Activated naive CD8-positive, alpha-beta T cell treated with anti-CD3 and anti-CD28 coated beads, Interleukin-2, amount 10 ng/mL, durations not matched to agents 7 days and 5 days (primary cell): ENCODE measurements around the gene PID1. TPM values are rescaled to one million over a fixed set of nuclear protein-coding genes. Genes with fewer than 3 reads are reported as not detected.
"Not testable (repeated sequence)": the region's sequence is repeated elsewhere in the genome, so short reads cannot be mapped to it uniquely, and the experiment has no call there.

ENCODE experiments used
- ATAC-seq: fragments of 150-1000 bp; cut with Tn5 transposase; one replicate; pipeline ENCODE4 v1.10.0; 2021; ENCODE audit warnings: low read depth, moderate library complexity
- POLR2A ChIA-PET: fragments of 350-600 bp; sonication (Branson Sonifier 250); formaldehyde crosslinking; loops from one replicate; lab custom pipeline; 2021; ENCODE audit warnings: antibody characterized with exemption; lab: Charles Lee
- DNase-seq: peaks from one replicate; pipeline ENCODE4 v3.0.0; 2021
- H3K27ac Mint-ChIP-seq: one replicate; pipeline ENCODE4 v1.8.0; 2022; ENCODE audit warnings: mild to moderate bottlenecking, mixed read lengths
- H3K27me3 Mint-ChIP-seq: one replicate; pipeline ENCODE4 v1.8.0; 2022; ENCODE audit warnings: mild to moderate bottlenecking, moderate library complexity, mixed read lengths
- H3K36me3 Mint-ChIP-seq: one replicate; pipeline ENCODE4 v1.8.0; 2021; ENCODE audit warnings: mild to moderate bottlenecking, mixed read lengths
- H3K4me1 Mint-ChIP-seq: one replicate; pipeline ENCODE4 v1.8.0; 2021; ENCODE audit warnings: mixed read lengths
- H3K4me3 Mint-ChIP-seq: one replicate; pipeline ENCODE4 v1.8.0; 2022; ENCODE audit warnings: mild to moderate bottlenecking, moderate library complexity, mixed read lengths
- H3K9me3 Mint-ChIP-seq: one replicate; pipeline ENCODE4 v1.8.0; 2021; ENCODE audit warnings: mixed read lengths
- total RNA-seq, 2 experiments: library from RNA; stranded (reverse); gene quantifications; one replicate each; pipeline ENCODE4 v1.2.3, GENCODE V29; 2021

PID1 gene
- total RNA-seq, 2 experiments from 2014 or later: 0.11 to 0.17 TPM

DNA sequence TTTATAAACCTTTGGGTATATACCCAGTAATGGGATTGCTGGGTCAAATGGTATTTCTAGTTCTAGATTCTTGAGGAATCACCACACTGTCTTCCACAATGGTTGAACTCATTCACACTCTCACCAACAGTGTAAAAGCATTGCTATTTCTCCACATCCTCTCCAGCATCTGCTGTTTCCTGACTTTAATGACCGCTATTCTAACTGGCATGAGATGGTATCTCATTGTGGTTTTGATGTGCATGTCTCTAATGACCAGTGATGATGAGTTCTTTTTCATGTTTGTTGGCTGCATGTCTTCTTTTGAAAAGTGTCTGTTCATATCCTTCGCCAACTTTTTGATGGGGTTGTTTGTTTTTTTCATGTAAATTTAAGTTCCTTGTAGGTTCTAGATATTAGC, 194.2 kb downstream of the PID1 start:
- POLR2A ChIA-PET, H3K36me3 Mint-ChIP-seq, H3K9me3 Mint-ChIP-seq, H3K27me3 Mint-ChIP-seq, H3K27ac Mint-ChIP-seq, ATAC-seq, H3K4me1 Mint-ChIP-seq, H3K4me3 Mint-ChIP-seq, DNase-seq: not testable (repeated sequence)

- POLR2A ChIA-PET: no interaction called here
- H3K27me3 Mint-ChIP-seq: no peaks in the 10 kb centered on the region
- no peaks in the 10 kb centered on the region for H3K36me3 Mint-ChIP-seq
- no peak for ATAC-seq
- DNase-seq: no peak
- H3K27ac Mint-ChIP-seq: no peak overlapping the region
- H3K9me3 Mint-ChIP-seq: peaks cover 7% of the 10 kb centered on the region
- H3K4me3 Mint-ChIP-seq: no peak overlapping the region
- no peaks in the 10 kb centered on the region for H3K4me1 Mint-ChIP-seq
These were observed 197.2 kb downstream of the PID1 start for GRCh38 chr2:229073935-229074334.

GRCh38 chr2:229071292-229071976, 199.7 kb downstream of the PID1 start:
- POLR2A ChIA-PET: no interaction called here
- ATAC-seq: no peak

GRCh38 chr2:229066121-229066715, 204.9 kb downstream of the PID1 start:
- no peaks in the 10 kb centered on the region for H3K27me3 Mint-ChIP-seq
- ATAC-seq (no peak), DNase-seq (no peak)
- H3K36me3 Mint-ChIP-seq: no peaks in the 10 kb centered on the region
- H3K4me3 Mint-ChIP-seq: no peak overlapping the region
- no peaks in the 10 kb centered on the region for H3K4me1 Mint-ChIP-seq
- POLR2A ChIA-PET: no interaction called here
- no peak overlapping the region for H3K27ac Mint-ChIP-seq
- H3K9me3 Mint-ChIP-seq: peaks cover 3% of the 10 kb centered on the region

More at GRCh38 chr2:229071292-229071976, 199.7 kb downstream of the PID1 start:
- Mint-ChIP-seq H3K9me3 (peaks cover 10% of the 10 kb centered on the region), H3K27ac (no peak overlapping the region), H3K4me1 (no peaks in the 10 kb centered on the region), H3K27me3 (no peaks in the 10 kb centered on the region), H3K4me3 (no peak overlapping the region), H3K36me3 (no peaks in the 10 kb centered on the region)
- DNase-seq: no peak

DNA sequence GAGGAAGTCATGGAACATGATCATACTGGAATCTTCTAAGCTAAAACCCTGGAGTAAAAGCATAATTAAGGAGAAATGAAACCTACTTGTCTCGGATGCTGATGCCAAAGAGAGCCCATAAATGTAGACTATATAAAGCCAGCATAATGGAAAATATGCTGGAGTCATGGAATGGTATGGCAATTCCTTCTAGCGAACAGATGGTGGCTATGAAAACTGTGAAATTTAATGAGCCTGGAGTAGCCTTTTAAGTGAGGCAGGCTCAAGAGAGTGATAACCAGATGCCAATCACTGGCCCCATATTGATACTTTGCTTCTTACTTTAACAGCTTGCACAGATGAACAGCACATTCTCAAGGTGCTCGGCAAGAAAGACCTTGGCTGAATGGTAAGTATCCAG, 206.3 kb downstream of the PID1 start:
- no peaks in the 10 kb centered on the region for H3K27me3 Mint-ChIP-seq
- no peak overlapping the region for H3K4me3 Mint-ChIP-seq
- peaks cover 7% of the 10 kb centered on the region for H3K9me3 Mint-ChIP-seq
- no peak for ATAC-seq
- no peaks in the 10 kb centered on the region for H3K36me3 Mint-ChIP-seq
- POLR2A ChIA-PET: no interaction called here
- no peak overlapping the region for H3K27ac Mint-ChIP-seq
- no peaks in the 10 kb centered on the region for H3K4me1 Mint-ChIP-seq
- DNase-seq: no peak

GRCh38 chr2:229060147-229060546, 210.9 kb downstream of the PID1 start:
- no peaks in the 10 kb centered on the region for H3K4me1 Mint-ChIP-seq
- H3K4me3 Mint-ChIP-seq: no peak overlapping the region
- H3K27ac Mint-ChIP-seq: no peak overlapping the region
- H3K27me3 Mint-ChIP-seq: no peaks in the 10 kb centered on the region
- H3K36me3 Mint-ChIP-seq: no peaks in the 10 kb centered on the region
- no peak for ATAC-seq
- peaks cover 7% of the 10 kb centered on the region for H3K9me3 Mint-ChIP-seq
- POLR2A ChIA-PET: no interaction called here
- no peak for DNase-seq

DNA sequence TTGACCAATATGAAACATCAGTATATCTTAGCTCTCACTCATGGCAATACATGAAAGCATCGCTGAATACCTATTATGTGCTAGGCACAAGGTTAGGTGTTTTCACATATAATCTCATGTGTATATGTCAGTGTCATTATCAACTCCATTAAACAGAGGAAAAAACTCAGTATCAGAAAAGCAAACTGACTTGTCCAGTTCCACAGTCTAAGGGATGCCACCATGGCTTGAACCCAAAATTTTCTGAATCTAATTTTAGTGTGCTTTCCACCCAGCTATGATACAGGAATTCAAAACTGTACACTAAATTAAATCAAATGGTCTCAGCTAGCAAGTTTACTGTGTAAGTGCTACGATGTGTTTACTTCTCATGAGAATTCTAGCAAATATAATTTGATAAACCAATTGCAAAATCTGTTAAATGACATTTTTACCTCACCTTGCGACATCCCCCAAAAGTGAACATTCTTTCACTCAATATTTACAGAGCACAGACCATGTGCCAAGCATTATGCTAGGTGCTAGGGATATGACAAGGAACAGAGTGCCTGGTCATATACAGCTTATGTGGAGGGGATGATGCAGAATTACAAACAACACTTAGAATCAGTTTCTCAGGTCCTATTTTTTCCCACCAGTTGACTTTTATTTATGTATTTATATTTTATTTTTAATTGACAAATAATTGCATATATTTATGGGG, 211.6 kb downstream of the PID1 start:
- Mint-ChIP-seq H3K9me3 (peaks cover 7% of the 10 kb centered on the region), H3K4me1 (no peaks in the 10 kb centered on the region), H3K4me3 (no peak overlapping the region), H3K27me3 (no peaks in the 10 kb centered on the region), H3K36me3 (no peaks in the 10 kb centered on the region), H3K27ac (no peak overlapping the region)
- DNase-seq (no peak), ATAC-seq (no peak)
- POLR2A ChIA-PET: no interaction called here

DNA sequence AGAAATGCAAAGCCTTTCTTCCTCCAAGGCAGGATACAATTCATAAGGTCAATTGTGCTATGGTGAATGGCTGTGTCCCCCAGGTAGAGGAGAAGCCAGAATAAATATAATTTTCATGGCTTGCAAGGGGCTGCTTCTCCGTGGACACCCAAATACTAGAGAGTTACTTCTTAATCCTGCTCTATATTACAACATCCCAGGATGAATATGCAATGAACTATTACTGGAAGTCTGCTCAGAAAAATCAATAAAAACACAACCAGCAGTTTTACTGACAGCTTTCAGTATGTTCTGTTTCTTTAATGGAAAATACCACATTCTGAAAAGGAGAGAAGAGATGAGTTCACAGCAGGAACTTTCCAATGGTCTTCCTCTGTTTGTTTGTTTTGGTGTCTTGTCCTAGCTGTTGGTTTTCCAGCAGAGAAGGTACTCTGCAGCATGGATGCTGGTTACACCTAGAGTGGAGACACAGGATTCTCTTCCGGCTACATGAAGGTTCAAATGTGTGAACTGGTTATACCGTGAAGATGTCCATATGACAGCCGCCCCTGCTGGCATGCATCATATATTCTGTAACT, 213.0 kb downstream of the PID1 start:
- DNase-seq: no peak
- Mint-ChIP-seq H3K36me3 (no peaks in the 10 kb centered on the region), H3K4me3 (no peak overlapping the region), H3K27me3 (no peaks in the 10 kb centered on the region), H3K27ac (no peak overlapping the region), H3K9me3 (peaks cover 7% of the 10 kb centered on the region), H3K4me1 (no peaks in the 10 kb centered on the region)
- POLR2A ChIA-PET: no interaction called here
- ATAC-seq: no peak

DNA sequence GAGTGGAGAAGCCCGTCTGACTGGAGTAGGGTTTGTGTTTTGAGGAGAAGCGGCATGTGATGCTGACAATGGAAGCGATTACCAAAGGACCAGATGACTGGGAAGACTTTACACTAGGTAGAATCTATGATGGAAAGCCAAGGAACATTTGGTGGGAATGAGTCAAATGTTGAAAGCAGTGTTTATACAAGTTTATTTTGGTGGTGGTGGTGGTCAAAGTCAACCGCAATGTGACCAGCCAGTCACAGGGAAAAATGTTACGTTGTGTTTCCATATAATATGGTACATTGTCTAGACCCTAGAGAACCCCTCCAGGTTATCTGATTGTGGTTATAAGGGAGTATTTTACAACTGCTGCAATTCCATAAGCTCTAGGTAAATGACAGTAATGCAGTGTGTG, 216.8 kb downstream of the PID1 start:
- H3K27ac Mint-ChIP-seq: no peak overlapping the region
- no peaks in the 10 kb centered on the region for H3K27me3 Mint-ChIP-seq
- POLR2A ChIA-PET: no interaction called here
- no peaks in the 10 kb centered on the region for H3K36me3 Mint-ChIP-seq
- DNase-seq (no peak), ATAC-seq (no peak)
- peaks cover 7% of the 10 kb centered on the region for H3K9me3 Mint-ChIP-seq
- no peaks in the 10 kb centered on the region for H3K4me1 Mint-ChIP-seq
- H3K4me3 Mint-ChIP-seq: no peak overlapping the region

- Mint-ChIP-seq H3K9me3 (peaks cover 7% of the 10 kb centered on the region), H3K4me3 (no peak overlapping the region), H3K27me3 (no peaks in the 10 kb centered on the region), H3K36me3 (no peaks in the 10 kb centered on the region), H3K27ac (no peak overlapping the region), H3K4me1 (no peaks in the 10 kb centered on the region)
- DNase-seq (no peak), ATAC-seq (no peak)
- POLR2A ChIA-PET: no interaction called here
These were observed 219.3 kb downstream of the PID1 start for GRCh38 chr2:229051798-229052197.

DNA sequence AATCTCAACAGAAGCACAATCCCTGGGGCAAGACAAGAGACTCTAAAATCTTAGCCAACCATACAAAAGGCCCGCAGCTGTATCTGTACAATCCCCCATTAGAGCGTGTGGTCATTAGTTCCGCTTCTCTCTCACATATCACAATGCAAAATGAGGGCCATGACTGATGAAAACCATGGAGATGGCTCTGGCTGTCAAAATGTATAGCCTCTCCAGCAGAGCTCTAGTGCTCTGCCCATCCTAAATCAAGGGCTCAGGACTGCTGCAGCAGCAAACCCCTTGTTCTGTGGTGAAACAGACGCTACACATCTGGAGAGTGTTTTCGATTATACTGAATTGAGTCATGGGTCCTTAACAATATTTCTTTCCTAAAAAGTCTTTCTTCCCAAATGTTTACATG, 221.0 kb downstream of the PID1 start:
- H3K4me3 Mint-ChIP-seq: no peak overlapping the region
- H3K36me3 Mint-ChIP-seq: no peaks in the 10 kb centered on the region
- H3K4me1 Mint-ChIP-seq: no peaks in the 10 kb centered on the region
- no peaks in the 10 kb centered on the region for H3K27me3 Mint-ChIP-seq
- no peak for ATAC-seq
- POLR2A ChIA-PET: no interaction called here
- no peak for DNase-seq
- H3K9me3 Mint-ChIP-seq: peaks cover 6% of the 10 kb centered on the region
- no peak overlapping the region for H3K27ac Mint-ChIP-seq

- H3K27me3 Mint-ChIP-seq: no peaks in the 10 kb centered on the region
- ATAC-seq (no peak), DNase-seq (no peak)
- POLR2A ChIA-PET: no interaction called here
- no peaks in the 10 kb centered on the region for H3K36me3 Mint-ChIP-seq
- H3K4me3 Mint-ChIP-seq: no peak overlapping the region
- no peaks in the 10 kb centered on the region for H3K4me1 Mint-ChIP-seq
- H3K9me3 Mint-ChIP-seq: peaks cover 8% of the 10 kb centered on the region
- no peak overlapping the region for H3K27ac Mint-ChIP-seq
These were observed 223.0 kb downstream of the PID1 start for GRCh38 chr2:229048134-229048533.

GRCh38 chr2:229045671-229046070, 225.4 kb downstream of the PID1 start:
- no peak for ATAC-seq
- Mint-ChIP-seq H3K4me3 (no peak overlapping the region), H3K36me3 (no peaks in the 10 kb centered on the region), H3K4me1 (no peaks in the 10 kb centered on the region), H3K27me3 (no peaks in the 10 kb centered on the region), H3K9me3 (peaks cover 4% of the 10 kb centered on the region), H3K27ac (no peak overlapping the region)
- no peak for DNase-seq
- POLR2A ChIA-PET: no interaction called here

GRCh38 chr2:229044581-229044980, 226.5 kb downstream of the PID1 start:
- no peak overlapping the region for H3K4me3 Mint-ChIP-seq
- H3K27ac Mint-ChIP-seq: no peak overlapping the region
- H3K4me1 Mint-ChIP-seq: no peaks in the 10 kb centered on the region
- DNase-seq (no peak), ATAC-seq (no peak)
- H3K36me3 Mint-ChIP-seq: no peaks in the 10 kb centered on the region
- no peaks in the 10 kb centered on the region for H3K27me3 Mint-ChIP-seq
- POLR2A ChIA-PET: no interaction called here
- H3K9me3 Mint-ChIP-seq: peaks cover 4% of the 10 kb centered on the region
